Measurements from ENCODE around the gene RIMBP2. TPM values are rescaled to one million over a fixed set of nuclear protein-coding genes. Genes with fewer than 3 reads are reported as not detected.

Gene RIMBP2
- total RNA-seq, 6 experiments from 2014 or later = not detected

DNA sequence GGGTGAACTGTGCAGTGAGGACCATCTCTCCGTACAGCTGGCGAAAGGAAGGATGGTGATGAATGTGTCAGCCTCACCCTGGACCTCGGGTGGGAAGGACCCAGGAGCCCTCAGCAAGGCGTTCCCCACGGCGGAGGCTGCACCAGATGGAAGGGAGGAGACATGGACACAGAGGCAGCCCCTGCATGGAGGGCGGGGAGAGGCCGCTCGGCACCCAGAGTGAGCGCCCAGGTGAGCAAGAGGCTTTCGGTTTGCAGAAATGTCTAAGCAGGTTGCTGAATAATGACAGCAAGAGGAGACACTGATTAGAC is 268.5 kb downstream of the RIMBP2 start:
- H3K4me3 Mint-ChIP-seq = no peak overlapping the region
- H3K27ac Mint-ChIP-seq = no peak overlapping the region
- H3K4me1 Mint-ChIP-seq (ENCODE audit: low read depth) = no peaks in the 10 kb centered on the region
- DNase-seq = no peak
- TF ChIP-seq, protein P1, sequence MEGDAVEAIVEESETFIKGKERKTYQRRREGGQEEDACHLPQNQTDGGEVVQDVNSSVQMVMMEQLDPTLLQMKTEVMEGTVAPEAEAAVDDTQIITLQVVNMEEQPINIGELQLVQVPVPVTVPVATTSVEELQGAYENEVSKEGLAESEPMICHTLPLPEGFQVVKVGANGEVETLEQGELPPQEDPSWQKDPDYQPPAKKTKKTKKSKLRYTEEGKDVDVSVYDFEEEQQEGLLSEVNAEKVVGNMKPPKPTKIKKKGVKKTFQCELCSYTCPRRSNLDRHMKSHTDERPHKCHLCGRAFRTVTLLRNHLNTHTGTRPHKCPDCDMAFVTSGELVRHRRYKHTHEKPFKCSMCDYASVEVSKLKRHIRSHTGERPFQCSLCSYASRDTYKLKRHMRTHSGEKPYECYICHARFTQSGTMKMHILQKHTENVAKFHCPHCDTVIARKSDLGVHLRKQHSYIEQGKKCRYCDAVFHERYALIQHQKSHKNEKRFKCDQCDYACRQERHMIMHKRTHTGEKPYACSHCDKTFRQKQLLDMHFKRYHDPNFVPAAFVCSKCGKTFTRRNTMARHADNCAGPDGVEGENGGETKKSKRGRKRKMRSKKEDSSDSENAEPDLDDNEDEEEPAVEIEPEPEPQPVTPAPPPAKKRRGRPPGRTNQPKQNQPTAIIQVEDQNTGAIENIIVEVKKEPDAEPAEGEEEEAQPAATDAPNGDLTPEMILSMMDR (IDR thresholded peaks at IDR 0.05) = no peak
- H3K36me3 Mint-ChIP-seq (ENCODE audit: low read depth) = peaks cover 12% of the 10 kb centered on the region
- peaks cover 1% of the 10 kb centered on the region; the same call in 1 of the 2 replicates for H3K27me3 Mint-ChIP-seq (ENCODE audit: insufficient read depth)
- peaks cover 85% of the 10 kb centered on the region for H3K9me3 Mint-ChIP-seq

DNA sequence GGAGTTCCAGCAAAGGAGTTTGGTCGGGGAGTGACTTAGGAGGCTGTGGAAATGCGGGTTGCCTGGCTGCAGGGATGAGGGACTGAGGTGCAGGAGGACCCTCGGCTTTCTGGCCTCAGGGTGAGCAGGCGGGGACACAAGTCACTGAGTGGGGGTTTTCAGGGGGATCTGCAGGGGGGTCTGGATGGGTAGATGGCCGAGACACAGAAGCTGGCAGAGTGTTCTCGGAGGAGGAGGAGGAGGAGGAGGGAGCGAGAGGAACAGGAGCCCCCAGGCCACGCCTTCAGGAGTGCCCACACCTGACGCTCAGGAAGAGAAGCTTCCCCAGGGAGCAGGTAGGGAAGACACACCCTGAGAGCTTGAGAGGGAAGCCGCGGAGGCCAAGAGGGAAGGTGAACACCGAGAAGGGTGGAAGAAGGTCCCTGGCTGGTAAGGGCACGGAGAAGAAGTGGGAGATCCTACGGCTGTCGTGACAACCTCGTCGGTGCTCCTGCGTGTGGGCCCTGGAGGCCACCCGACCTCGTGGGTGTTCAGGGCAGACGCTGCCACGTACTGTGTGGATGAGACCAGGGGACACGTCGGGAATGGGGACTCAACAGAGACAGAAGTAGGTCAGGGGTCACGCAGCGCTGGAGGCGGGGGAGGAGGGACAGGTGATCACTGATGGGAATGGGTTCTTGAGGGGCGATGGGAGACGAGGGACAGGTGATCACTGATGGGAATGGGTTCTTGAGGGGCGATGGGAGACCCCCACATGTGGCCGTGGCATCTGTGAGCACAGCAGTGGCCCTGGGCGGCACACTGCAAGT is 269.0 kb downstream of the RIMBP2 start:
- no peaks in the 10 kb centered on the region for H3K4me1 Mint-ChIP-seq (ENCODE audit: low read depth)
- TF ChIP-seq, protein P1 (IDR thresholded peaks at IDR 0.05) = no peak
- H3K9me3 Mint-ChIP-seq = peaks cover 88% of the 10 kb centered on the region
- no peak for DNase-seq
- peaks cover 1% of the 10 kb centered on the region; the same call in 1 of the 2 replicates for H3K27me3 Mint-ChIP-seq (ENCODE audit: insufficient read depth)
- H3K27ac Mint-ChIP-seq = no peak overlapping the region
- H3K36me3 Mint-ChIP-seq (ENCODE audit: low read depth) = peaks cover 12% of the 10 kb centered on the region
- no peak overlapping the region for H3K4me3 Mint-ChIP-seq

DNA sequence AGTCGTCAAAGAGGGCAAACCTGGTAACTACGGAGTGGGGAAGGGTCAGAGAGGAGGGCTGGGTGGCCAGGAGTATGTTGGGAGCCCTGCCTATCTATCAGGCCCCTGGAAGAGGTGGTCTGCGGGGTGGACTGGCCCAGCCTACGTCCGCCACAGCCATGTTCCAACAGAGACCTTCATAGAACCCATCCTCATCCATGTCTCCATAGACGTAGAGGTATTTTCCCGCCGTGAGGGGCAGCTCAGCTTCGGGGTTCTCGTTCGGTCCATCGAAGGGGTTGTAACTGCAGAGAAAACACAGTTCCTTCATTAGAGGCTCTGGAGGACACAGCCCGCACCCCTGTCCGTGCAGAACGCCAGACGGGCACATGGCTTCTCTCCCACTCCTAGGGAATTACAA is 271.1 kb downstream of the RIMBP2 start:
- Mint-ChIP-seq H3K4me3 (no peak overlapping the region), H3K4me1 (ENCODE audit: low read depth) (no peaks in the 10 kb centered on the region), H3K27me3 (ENCODE audit: insufficient read depth) (peaks cover 1% of the 10 kb centered on the region; the same call in 1 of the 2 replicates), H3K36me3 (ENCODE audit: low read depth) (peaks cover 9% of the 10 kb centered on the region), H3K27ac (no peak overlapping the region), H3K9me3 (peaks cover 79% of the 10 kb centered on the region)
- TF ChIP-seq, protein P1 (IDR thresholded peaks at IDR 0.05) = no peak
- DNase-seq = no peak

GRCh38 chr12:130444061-130444460 is 272.0 kb downstream of the RIMBP2 start:
- H3K4me1 Mint-ChIP-seq (ENCODE audit: low read depth) = no peaks in the 10 kb centered on the region
- no peak for DNase-seq
- no peak overlapping the region for H3K27ac Mint-ChIP-seq
- TF ChIP-seq, protein P1 (IDR thresholded peaks at IDR 0.05) = no peak
- H3K4me3 Mint-ChIP-seq = no peak overlapping the region
- H3K36me3 Mint-ChIP-seq (ENCODE audit: low read depth) = peaks cover 9% of the 10 kb centered on the region
- peaks cover 1% of the 10 kb centered on the region; the same call in 1 of the 2 replicates for H3K27me3 Mint-ChIP-seq (ENCODE audit: insufficient read depth)
- H3K9me3 Mint-ChIP-seq = peaks cover 73% of the 10 kb centered on the region

GRCh38 chr12:130441771-130442760 is 274.0 kb downstream of the RIMBP2 start:
- no peak for DNase-seq
- no peak overlapping the region for H3K4me3 Mint-ChIP-seq
- peaks cover 3% of the 10 kb centered on the region for H3K36me3 Mint-ChIP-seq (ENCODE audit: low read depth)
- peaks cover 65% of the 10 kb centered on the region for H3K9me3 Mint-ChIP-seq
- H3K27me3 Mint-ChIP-seq (ENCODE audit: insufficient read depth) = peaks cover 1% of the 10 kb centered on the region; the same call in 1 of the 2 replicates
- TF ChIP-seq, protein P1 (IDR thresholded peaks at IDR 0.05) = no peak
- H3K27ac Mint-ChIP-seq = no peak overlapping the region
- no peaks in the 10 kb centered on the region for H3K4me1 Mint-ChIP-seq (ENCODE audit: low read depth)

Data from HFFc6 (cell line).